Right forelimb (tissue), 1 donor: ENCODE results near the gene RBKS.
"Not testable (repeated sequence)": the region's sequence is repeated elsewhere in the genome, so short reads cannot be mapped to it uniquely, and the experiment has no call there.

ENCODE experiments used
- DNase-seq: peaks from one replicate; pipeline ENCODE4 v3.0.0-alpha.2; 2018

The RBKS gene

DNA sequence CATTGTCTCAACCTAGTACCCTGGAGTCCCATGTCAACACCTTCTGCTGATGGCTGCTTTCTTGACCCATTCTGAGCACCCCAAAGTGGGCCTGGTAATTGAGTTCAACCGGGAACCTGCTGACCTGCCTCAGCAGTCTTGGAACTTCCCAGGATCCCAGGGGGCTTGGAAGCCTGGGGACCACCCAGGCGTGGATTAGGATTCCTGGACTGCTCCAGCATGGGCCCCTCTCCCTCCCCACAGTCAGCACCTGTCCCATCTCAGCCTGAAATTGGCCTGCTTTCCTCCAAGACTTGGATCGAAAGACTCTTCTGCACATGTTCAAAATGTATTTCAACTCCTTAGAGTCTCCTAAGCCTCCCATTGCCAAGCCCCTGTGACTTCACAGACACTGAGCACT lies 134.1 kb downstream of the RBKS start:
- DNase-seq = no peak

DNA sequence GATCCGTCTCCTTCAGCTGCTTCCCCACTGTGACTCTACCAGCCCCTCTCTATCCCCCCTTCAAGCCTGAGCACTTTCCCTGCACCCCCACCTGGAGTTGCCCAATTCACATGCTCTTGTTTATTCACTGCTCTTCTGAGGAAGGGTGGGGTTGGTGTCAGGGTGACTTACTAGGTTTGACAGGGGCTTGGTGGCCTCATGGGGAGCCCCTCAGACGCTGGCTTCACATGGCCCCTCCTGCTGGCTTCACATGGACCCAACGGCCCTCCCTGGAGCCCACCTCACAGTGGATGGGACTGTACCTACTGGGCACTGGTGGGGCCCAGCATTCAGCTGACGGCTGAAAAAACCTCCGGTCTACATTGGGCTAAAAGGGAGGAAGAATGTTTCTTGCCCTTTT lies 135.4 kb downstream of the RBKS start:
- no peak for DNase-seq

- peak; percentile 75 for DNase-seq
These were observed 136.0 kb downstream of the RBKS start for GRCh38 chr2:27754138-27754588.

GRCh38 chr2:27752551-27753237 lies 137.5 kb downstream of the RBKS start:
- no peak for DNase-seq

GRCh38 chr2:27751377-27751776 lies 138.8 kb downstream of the RBKS start:
- DNase-seq = no peak

GRCh38 chr2:27748803-27749554 lies 141.2 kb downstream of the RBKS start:
- not testable (repeated sequence) for DNase-seq

GRCh38 chr2:27747827-27748352 lies 142.3 kb downstream of the RBKS start:
- DNase-seq = no peak

DNA sequence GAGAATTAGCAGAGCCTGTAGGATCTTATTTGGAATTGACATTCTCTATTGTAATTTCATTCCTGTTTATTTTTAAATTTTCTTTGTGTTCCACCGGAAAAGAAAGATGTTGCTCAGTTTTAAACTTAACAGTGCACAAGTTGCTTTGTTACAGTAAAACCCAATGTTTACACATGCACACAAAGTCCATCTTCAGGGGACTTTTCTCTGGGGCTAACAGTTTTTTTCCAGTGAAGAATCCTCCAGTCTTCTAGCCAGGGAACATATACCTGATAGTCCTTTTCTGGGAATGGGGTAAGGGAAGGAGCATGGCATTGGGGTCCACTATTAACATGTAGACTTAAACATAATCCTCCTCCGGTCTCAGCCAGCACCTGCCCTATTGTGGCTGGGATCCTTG lies 143.9 kb downstream of the RBKS start:
- DNase-seq = no peak

DNA sequence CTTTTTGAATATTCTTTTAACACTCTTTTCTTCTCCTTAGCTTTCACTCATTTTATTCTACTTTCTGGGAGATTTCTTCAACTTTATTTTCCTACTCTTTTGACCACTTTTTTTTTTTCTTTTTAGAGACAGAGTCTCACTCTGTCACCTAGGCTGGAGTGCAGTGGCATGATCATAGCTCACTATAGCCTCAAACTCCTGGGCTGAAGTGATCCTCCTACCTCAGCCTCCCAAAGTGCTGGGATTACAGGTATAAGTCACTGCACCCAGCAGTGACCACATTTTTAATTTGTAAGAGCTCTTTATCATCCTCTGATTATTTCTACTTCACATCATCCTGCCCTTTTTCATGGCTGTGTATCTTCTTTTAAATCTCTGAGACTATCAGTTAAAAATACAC lies 144.7 kb downstream of the RBKS start:
- DNase-seq = not testable (repeated sequence)

DNA sequence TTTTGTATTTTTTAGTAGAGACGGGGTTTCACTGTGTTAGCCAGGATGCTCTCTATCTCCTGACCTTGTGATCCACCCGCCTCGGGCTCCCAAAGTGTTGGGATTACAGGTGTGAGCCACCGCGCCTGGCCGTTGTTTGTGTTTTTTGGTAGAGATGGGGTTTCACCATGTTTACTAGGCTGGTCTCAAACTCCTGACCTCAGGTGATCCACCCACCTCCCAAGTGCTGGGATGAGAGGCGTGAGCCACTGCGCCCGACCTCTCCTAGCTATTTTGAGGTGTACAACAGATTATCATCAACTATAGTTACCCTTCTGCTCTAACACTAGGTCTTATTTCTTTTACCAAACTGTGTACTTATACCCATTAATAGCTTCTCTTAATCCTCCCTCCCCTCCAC lies 147.6 kb downstream of the RBKS start:
- DNase-seq = no peak

- DNase-seq = no peak
These were observed 148.5 kb downstream of the RBKS start for GRCh38 chr2:27741673-27742072.

- DNase-seq = no peak
These were observed 151.2 kb downstream of the RBKS start for GRCh38 chr2:27739058-27739373.

- no peak for DNase-seq
These were observed 151.7 kb downstream of the RBKS start for GRCh38 chr2:27738349-27739057.

- DNase-seq = no peak
These were observed 152.4 kb downstream of the RBKS start for GRCh38 chr2:27737676-27738348.

- DNase-seq = no peak
These were observed 153.3 kb downstream of the RBKS start for GRCh38 chr2:27736890-27737204.

- DNase-seq = no peak
These were observed 153.9 kb downstream of the RBKS start for GRCh38 chr2:27736031-27736889.

DNA sequence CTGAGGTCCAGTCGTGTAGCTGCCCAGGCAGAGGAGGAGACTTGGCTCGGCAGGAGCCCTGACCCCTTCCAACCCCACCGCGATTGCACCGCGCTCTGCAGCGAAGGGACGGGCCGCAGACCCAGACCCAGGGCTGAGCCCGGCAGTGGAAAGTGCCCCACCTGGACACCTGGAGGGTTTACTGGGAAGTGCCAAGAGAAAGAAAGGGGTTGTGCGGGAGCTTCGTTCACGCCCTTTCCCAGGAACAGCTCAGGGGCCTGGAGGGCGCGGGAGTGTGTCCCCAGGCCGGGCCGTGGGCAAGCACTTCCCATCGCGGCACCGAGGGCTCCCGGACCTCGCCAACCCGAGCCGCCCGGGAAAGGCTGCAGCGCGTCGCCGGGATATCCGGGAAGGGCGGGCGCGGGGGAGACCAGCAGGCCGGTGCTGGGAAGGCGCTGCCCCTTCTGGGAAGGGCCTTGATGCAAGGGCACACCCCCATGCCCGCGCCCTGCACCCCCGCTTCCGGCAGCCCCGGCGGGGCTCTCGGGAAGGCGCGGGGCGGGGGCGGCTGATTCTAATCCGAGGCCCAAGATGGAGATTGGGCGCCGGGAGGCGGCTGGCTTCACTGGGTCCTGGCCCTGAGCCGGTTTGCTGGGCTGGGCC lies 154.8 kb downstream of the RBKS start:
- DNase-seq = peak; percentile 85

DNA sequence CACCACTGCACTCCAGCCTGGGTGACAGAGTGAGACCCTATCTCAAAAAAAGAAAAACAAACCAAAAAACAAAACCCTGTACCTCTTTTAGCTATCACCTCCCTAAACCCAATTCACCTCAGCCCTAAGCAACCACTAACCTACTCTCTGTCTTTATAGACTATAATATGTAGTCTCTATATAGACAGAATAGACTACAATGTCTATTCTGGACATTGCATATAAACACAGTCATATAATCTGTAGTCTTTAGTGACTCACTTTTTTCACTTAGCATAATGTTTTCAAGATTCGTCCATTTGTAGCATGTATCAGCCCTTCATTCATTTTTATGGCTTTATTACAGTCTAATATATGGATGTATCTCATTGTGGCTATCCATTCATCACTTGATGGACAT lies 155.9 kb downstream of the RBKS start:
- DNase-seq = no peak
